Naive B cell (primary cell): ENCODE results near the gene BIRC2. TPM values are rescaled to one million over a fixed set of nuclear protein-coding genes. Genes with fewer than 3 reads are reported as not detected.

Experiments used
- ATAC-seq, 2 donors: fragments of 150-1000 bp; cut with Tn5 transposase; 2 replicates each; pipeline ENCODE4 v1.10.0; 2021; ENCODE audit warnings: low read depth in 2 of 2, mild to moderate bottlenecking in 2 of 2, moderate library complexity in 2 of 2
- DNase-seq: peaks from one replicate; pipeline ENCODE4 v3.0.0; 2022
- H3K27ac Mint-ChIP-seq, 6 donors: one replicate each; pipeline ENCODE4 v1.8.0; 2020 to 2022; ENCODE audit warnings: mild to moderate bottlenecking in 6 of 6, mixed read lengths in 6 of 6, moderate library complexity in 5 of 6, inconsistent platforms in 2 of 6
- H3K27me3 Mint-ChIP-seq, 3 donors: one replicate each; pipeline ENCODE4 v1.8.0; 2021 to 2022; ENCODE audit warnings: mixed read lengths in 3 of 3, mild to moderate bottlenecking in 1 of 3
- H3K36me3 Mint-ChIP-seq, 2 donors: one replicate each; pipeline ENCODE4 v1.8.0; 2020 to 2022; ENCODE audit warnings: mixed read lengths in 2 of 2, inconsistent platforms in 1 of 2, mild to moderate bottlenecking in 1 of 2
- H3K4me1 Mint-ChIP-seq, 3 donors: one replicate each; pipeline ENCODE4 v1.8.0; 2020 to 2022; ENCODE audit warnings: mixed read lengths in 3 of 3, inconsistent platforms in 1 of 3, mild to moderate bottlenecking in 1 of 3, moderate library complexity in 1 of 3
- H3K4me3 Mint-ChIP-seq, 8 donors: one replicate each; pipeline ENCODE4 v1.8.0; 2020 to 2022; ENCODE audit warnings: mild to moderate bottlenecking in 8 of 8, mixed read lengths in 8 of 8, moderate library complexity in 8 of 8, inconsistent platforms in 2 of 8
- H3K9me3 Mint-ChIP-seq, 7 donors: one replicate each; pipeline ENCODE4 v1.8.0; 2020 to 2022; ENCODE audit warnings: mixed read lengths in 7 of 7, mild to moderate bottlenecking in 5 of 7, inconsistent platforms in 2 of 7, moderate library complexity in 1 of 7
- polyA plus RNA-seq, 6 donors: library from polyadenylated mRNA; unstranded; fragments of 300-500 nt; fragmentation: Illumina TruSeq; gene quantifications; one replicate each; pipeline ENCODE4 v1.2.3, GENCODE V29; 2021; ENCODE audit warnings: low read depth in 6 of 6

BIRC2 gene
- polyA plus RNA-seq, 6 donors from 2014 or later, result 28.2 to 43.9 (median 35.6) TPM

GRCh38 chr11:102314784-102315183, 32.2 kb upstream of the BIRC2 start:
- ATAC-seq, result no peak

GRCh38 chr11:102316346-102316904, 30.6 kb upstream of the BIRC2 start:
- peak overlapping the region; percentile 94 to 100 (median 98) for H3K4me3 Mint-ChIP-seq
- DNase-seq, result no peak
- peaks cover 0 to 4% (median 0%) of the 10 kb centered on the region in 7 donors for H3K9me3 Mint-ChIP-seq
- peaks cover 55 to 72% (median 64%) of the 10 kb centered on the region in 3 donors for H3K4me1 Mint-ChIP-seq
- ATAC-seq, result no peak
- peaks cover 0 to 4% (median 0%) of the 10 kb centered on the region in 3 donors for H3K27me3 Mint-ChIP-seq
- peaks cover 24 to 34% of the 10 kb centered on the region in 2 donors for H3K36me3 Mint-ChIP-seq
- peak overlapping the region; percentile 99 to 100 (median 100) for H3K27ac Mint-ChIP-seq

More at GRCh38 chr11:102314784-102315183, 32.2 kb upstream of the BIRC2 start:
- Mint-ChIP-seq H3K27me3 (peaks cover 0 to 4% (median 0%) of the 10 kb centered on the region in 3 donors), H3K9me3 (peaks cover 0 to 4% (median 0%) of the 10 kb centered on the region in 7 donors), H3K4me3 (peak overlapping the region in 6 of 8 donors; percentile 32 to 100 (median 73)), H3K4me1 (peaks cover 48 to 70% (median 54%) of the 10 kb centered on the region in 3 donors), H3K36me3 (peaks cover 15 to 24% of the 10 kb centered on the region in 2 donors), H3K27ac (peak overlapping the region; percentile 92 to 100 (median 100))
- DNase-seq, result no peak

GRCh38 chr11:102317099-102317767, 29.8 kb upstream of the BIRC2 start, which contains the start of gene BIRC3:
TSS of gene BIRC3 (plus strand) at chr11:102317484. CDS start at chr11:102324510, 7,026 bp downstream.
- peaks cover 0 to 4% (median 0%) of the 10 kb centered on the region in 7 donors for H3K9me3 Mint-ChIP-seq
- DNase-seq, result peak; percentile 97
- H3K36me3 Mint-ChIP-seq, result peaks cover 30 to 38% of the 10 kb centered on the region in 2 donors
- peak within 1 kb of the TSS; percentile 94 to 100 (median 98) for H3K4me3 Mint-ChIP-seq
- peak within 1 kb of the TSS; percentile 99 to 100 (median 100) for H3K27ac Mint-ChIP-seq
- H3K4me1 Mint-ChIP-seq, result peaks cover 60 to 72% (median 72%) of the 10 kb centered on the region in 3 donors
- peak; percentile 82 to 83 for ATAC-seq
- peaks cover 0 to 4% (median 0%) of the 10 kb centered on the region in 3 donors for H3K27me3 Mint-ChIP-seq

- DNase-seq, result no peak
- H3K4me3 Mint-ChIP-seq, result peak overlapping the region; percentile 94 to 100 (median 98)
- H3K36me3 Mint-ChIP-seq, result peaks cover 34 to 40% of the 10 kb centered on the region in 2 donors
- H3K27ac Mint-ChIP-seq, result peak overlapping the region; percentile 99 to 100 (median 100)
- no peak for ATAC-seq
- H3K9me3 Mint-ChIP-seq, result peaks cover 0 to 4% (median 0%) of the 10 kb centered on the region in 7 donors
- H3K4me1 Mint-ChIP-seq, result peaks cover 64 to 74% (median 73%) of the 10 kb centered on the region in 3 donors
- H3K27me3 Mint-ChIP-seq, result peaks cover 0 to 4% (median 0%) of the 10 kb centered on the region in 3 donors
These were observed 29.3 kb upstream of the BIRC2 start for GRCh38 chr11:102317768-102318103.

- Mint-ChIP-seq H3K27me3 (peaks cover 0 to 4% (median 0%) of the 10 kb centered on the region in 3 donors), H3K4me1 (peaks cover 59 to 70% (median 70%) of the 10 kb centered on the region in 3 donors), H3K4me3 (peak overlapping the region; percentile 94 to 100 (median 98)), H3K36me3 (peaks cover 38 to 40% of the 10 kb centered on the region in 2 donors), H3K27ac (peak overlapping the region; percentile 99 to 100 (median 100)), H3K9me3 (peaks cover 0 to 4% (median 0%) of the 10 kb centered on the region in 7 donors)
- ATAC-seq (peak; percentile 2 to 4), DNase-seq (no peak)
These were observed 28.5 kb upstream of the BIRC2 start for GRCh38 chr11:102318469-102318868.

GRCh38 chr11:102319544-102319943, 27.5 kb upstream of the BIRC2 start:
- Mint-ChIP-seq H3K36me3 (peaks cover 38 to 40% of the 10 kb centered on the region in 2 donors), H3K27me3 (peaks cover 0 to 4% (median 0%) of the 10 kb centered on the region in 3 donors), H3K4me1 (peaks cover 58 to 64% (median 63%) of the 10 kb centered on the region in 3 donors), H3K27ac (peak overlapping the region; percentile 99 to 100 (median 100)), H3K4me3 (peak overlapping the region; percentile 94 to 100 (median 98)), H3K9me3 (peaks cover 0 to 4% (median 0%) of the 10 kb centered on the region in 7 donors)
- DNase-seq, result no peak
- ATAC-seq, result no peak

GRCh38 chr11:102320188-102320587, 26.8 kb upstream of the BIRC2 start:
- H3K27ac Mint-ChIP-seq, result peak overlapping the region; percentile 91 to 100 (median 100)
- peaks cover 38 to 40% of the 10 kb centered on the region in 2 donors for H3K36me3 Mint-ChIP-seq
- peaks cover 0 to 4% (median 0%) of the 10 kb centered on the region in 3 donors for H3K27me3 Mint-ChIP-seq
- DNase-seq, result no peak
- H3K9me3 Mint-ChIP-seq, result peaks cover 0 to 4% (median 0%) of the 10 kb centered on the region in 7 donors
- peak overlapping the region; percentile 94 to 100 (median 98) for H3K4me3 Mint-ChIP-seq
- H3K4me1 Mint-ChIP-seq, result peaks cover 57 to 66% (median 61%) of the 10 kb centered on the region in 3 donors
- ATAC-seq, result no peak

- H3K9me3 Mint-ChIP-seq, result peaks cover 0 to 4% (median 0%) of the 10 kb centered on the region in 7 donors
- DNase-seq (no peak), ATAC-seq (no peak)
- H3K27me3 Mint-ChIP-seq, result peaks cover 0 to 4% (median 0%) of the 10 kb centered on the region in 3 donors
- H3K4me3 Mint-ChIP-seq, result peak overlapping the region; percentile 94 to 100 (median 98)
- peaks cover 54 to 61% (median 56%) of the 10 kb centered on the region in 3 donors for H3K4me1 Mint-ChIP-seq
- peak overlapping the region; percentile 91 to 100 (median 100) for H3K27ac Mint-ChIP-seq
- H3K36me3 Mint-ChIP-seq, result peaks cover 38 to 40% of the 10 kb centered on the region in 2 donors
These were observed 26.3 kb upstream of the BIRC2 start for GRCh38 chr11:102320679-102321078.

- DNase-seq (no peak), ATAC-seq (no peak)
- peak overlapping the region; percentile 84 to 100 (median 92) for H3K27ac Mint-ChIP-seq
- peaks cover 0 to 2% (median 0%) of the 10 kb centered on the region in 7 donors for H3K9me3 Mint-ChIP-seq
- peak overlapping the region; percentile 73 to 100 (median 84) for H3K4me3 Mint-ChIP-seq
- H3K27me3 Mint-ChIP-seq, result no peaks in the 10 kb centered on the region
- peaks cover 37 to 44% of the 10 kb centered on the region in 2 donors for H3K36me3 Mint-ChIP-seq
- H3K4me1 Mint-ChIP-seq, result peaks cover 43 to 55% (median 51%) of the 10 kb centered on the region in 3 donors
These were observed 24.5 kb upstream of the BIRC2 start for GRCh38 chr11:102322560-102322959.

GRCh38 chr11:102323542-102324251, 23.3 kb upstream of the BIRC2 start:
- Mint-ChIP-seq H3K36me3 (peaks cover 27 to 38% of the 10 kb centered on the region in 2 donors), H3K27ac (peak overlapping the region in 3 of 6 donors; percentile 60 to 100 (median 61)), H3K4me1 (peaks cover 37 to 55% (median 46%) of the 10 kb centered on the region in 3 donors), H3K4me3 (peak overlapping the region in 4 of 8 donors; percentile 3 to 22 (median 6)), H3K9me3 (no peaks in the 10 kb centered on the region), H3K27me3 (no peaks in the 10 kb centered on the region)
- ATAC-seq (no peak), DNase-seq (no peak)

GRCh38 chr11:102325088-102325487, 21.9 kb upstream of the BIRC2 start:
- Mint-ChIP-seq H3K9me3 (no peaks in the 10 kb centered on the region), H3K36me3 (peaks cover 20 to 36% of the 10 kb centered on the region in 2 donors), H3K27me3 (no peaks in the 10 kb centered on the region), H3K4me1 (peaks cover 35 to 54% (median 38%) of the 10 kb centered on the region in 3 donors), H3K4me3 (peak overlapping the region in 2 of 8 donors; percentile 29 to 45), H3K27ac (peak overlapping the region; percentile 16 to 87 (median 57))
- ATAC-seq (no peak), DNase-seq (no peak)

- ATAC-seq (no peak), DNase-seq (no peak)
- no peak overlapping the region for H3K4me3 Mint-ChIP-seq
- H3K36me3 Mint-ChIP-seq, result peaks cover 26 to 30% of the 10 kb centered on the region in 2 donors
- no peaks in the 10 kb centered on the region for H3K27me3 Mint-ChIP-seq
- H3K4me1 Mint-ChIP-seq, result peaks cover 26 to 35% (median 31%) of the 10 kb centered on the region in 3 donors
- peak overlapping the region in 1 of 6 donors; percentile 70 for H3K27ac Mint-ChIP-seq
- no peaks in the 10 kb centered on the region for H3K9me3 Mint-ChIP-seq
These were observed 18.3 kb upstream of the BIRC2 start for GRCh38 chr11:102328748-102329147.
